HL-60 (cell line): ENCODE data around the gene ST6GAL1.

Experiments
- CTCF ChIP-seq: IDR thresholded peaks from one replicate; pipeline ENCODE4 v1.5.1; 2011; ENCODE audit warnings: low read length, control low read depth, inconsistent platforms; ENCODE audit not compliant: insufficient read depth
- POLR2AphosphoS5 ChIP-seq: IDR thresholded peaks from 2 replicates; pipeline ENCODE4 v1.6.1; 2012; ENCODE audit warnings: low read depth
- REST ChIP-seq: IDR thresholded peaks from 2 replicates; pipeline ENCODE4 v1.6.1; 2012; ENCODE audit warnings: low read depth; ENCODE audit not compliant: insufficient replicate concordance

GRCh38 chr3:187064210-187065115 lies 134.1 kb downstream of the ST6GAL1 start:
- TF ChIP-seq CTCF (no peak), POLR2AphosphoS5 (no peak), REST (no peak)
